ENCODE results near the gene PCDHGB5. TPM values are rescaled to one million over a fixed set of nuclear protein-coding genes. Genes with fewer than 3 reads are reported as not detected.
"Not testable (repeated sequence)": the region's sequence is repeated elsewhere in the genome, so short reads cannot be mapped to it uniquely, and the experiment has no call there.

PCDHGB5 gene
- total and polyA plus RNA-seq, 4 donors = 17.5 to 33.5 (median 22.1) TPM

GRCh38 chr5:141411575-141411974 is 13.8 kb downstream of the PCDHGB5 start:
- no peak for DNase-seq (ENCODE audit: low read depth in 4 of 6, low spot score in 6 of 6)
- no peak overlapping the region for H3K4me3 ChIP-seq (ENCODE audit: low read depth, low read length)
- peaks cover 18% of the 10 kb centered on the region for H3K4me1 ChIP-seq (ENCODE audit: control insufficient read depth, insufficient read depth, low read length)
- H3K9me3 ChIP-seq (ENCODE audit: control insufficient read depth, insufficient read depth, low read length) = peaks cover 60% of the 10 kb centered on the region
- peaks cover 21% of the 10 kb centered on the region for H3K36me3 ChIP-seq (ENCODE audit: control insufficient read depth, insufficient read depth, low read length)
- 54% methylated on average over 2 of the region's 3 CpGs for WGBS (ENCODE audit: insufficient coverage)
- H3K27me3 ChIP-seq (ENCODE audit: control insufficient read depth, insufficient read depth, low read length) = peaks cover 2% of the 10 kb centered on the region
- no peak overlapping the region for H3K27ac ChIP-seq (ENCODE audit: low read depth, low read length)

GRCh38 chr5:141412854-141413539 is 15.2 kb downstream of the PCDHGB5 start, which contains the start of gene PCDHGA10:
Gene PCDHGA10, plus strand, starts transcription at chr5:141412987. Its CDS starts 189 bp downstream, at chr5:141413176.
- H3K4me3 ChIP-seq (ENCODE audit: low read depth, low read length) = peak within 1 kb of the TSS; percentile 11
- DNase-seq (ENCODE audit: low read depth in 4 of 6, low spot score in 6 of 6) = peak in 2 of 6 donors; percentile 57 to 73
- no peak within 1 kb of the TSS for H3K27ac ChIP-seq (ENCODE audit: low read depth, low read length)

DNA sequence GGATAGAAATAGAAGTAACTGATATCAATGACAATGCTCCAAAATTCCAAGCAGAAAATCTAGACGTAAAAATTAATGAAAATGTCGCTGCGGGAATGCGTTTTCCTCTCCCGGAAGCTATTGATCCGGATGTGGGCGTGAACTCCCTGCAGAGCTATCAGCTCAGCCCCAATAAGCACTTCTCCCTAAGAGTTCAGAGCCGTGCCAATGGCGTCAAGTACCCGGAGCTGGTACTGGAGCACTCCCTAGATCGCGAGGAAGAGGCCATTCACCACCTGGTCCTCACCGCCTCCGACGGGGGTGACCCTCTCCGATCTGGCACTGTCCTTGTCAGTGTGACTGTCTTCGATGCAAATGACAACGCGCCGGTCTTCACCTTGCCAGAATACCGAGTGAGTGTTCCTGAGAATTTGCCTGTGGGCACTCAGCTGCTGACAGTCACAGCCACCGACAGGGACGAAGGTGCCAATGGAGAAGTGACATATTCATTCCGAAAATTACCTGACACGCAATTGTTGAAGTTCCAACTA is 15.9 kb downstream of the PCDHGB5 start:
- Histone ChIP-seq H3K4me1 (ENCODE audit: control insufficient read depth, insufficient read depth, low read length) (peaks cover 14% of the 10 kb centered on the region), H3K36me3 (ENCODE audit: control insufficient read depth, insufficient read depth, low read length) (peaks cover 21% of the 10 kb centered on the region), H3K27me3 (ENCODE audit: control insufficient read depth, insufficient read depth, low read length) (peaks cover 2% of the 10 kb centered on the region), H3K27ac (ENCODE audit: low read depth, low read length) (no peak overlapping the region), H3K9me3 (ENCODE audit: control insufficient read depth, insufficient read depth, low read length) (peaks cover 61% of the 10 kb centered on the region), H3K4me3 (ENCODE audit: low read depth, low read length) (no peak overlapping the region)
- DNase-seq (ENCODE audit: low read depth in 4 of 6, low spot score in 6 of 6) = peak in 1 of 6 donors; percentile 4
- 19% methylated on average over 21 of the region's 25 CpGs for WGBS (ENCODE audit: insufficient coverage)

More at GRCh38 chr5:141412854-141413539, 15.2 kb downstream of the PCDHGB5 start, which contains the start of gene PCDHGA10:
- Histone ChIP-seq H3K9me3 (ENCODE audit: control insufficient read depth, insufficient read depth, low read length) (peaks cover 60% of the 10 kb centered on the region), H3K36me3 (ENCODE audit: control insufficient read depth, insufficient read depth, low read length) (peaks cover 23% of the 10 kb centered on the region), H3K27me3 (ENCODE audit: control insufficient read depth, insufficient read depth, low read length) (peaks cover 2% of the 10 kb centered on the region), H3K4me1 (ENCODE audit: control insufficient read depth, insufficient read depth, low read length) (peaks cover 14% of the 10 kb centered on the region)
- WGBS (ENCODE audit: insufficient coverage) = 15% methylated on average over 30 of the region's 31 CpGs

GRCh38 chr5:141414548-141415274 is 17.0 kb downstream of the PCDHGB5 start:
- not testable (repeated sequence) for DNase-seq (ENCODE audit: low read depth in 4 of 6, low spot score in 6 of 6); H3K27ac ChIP-seq (ENCODE audit: low read depth, low read length); H3K4me3 ChIP-seq (ENCODE audit: low read depth, low read length); H3K27me3 ChIP-seq (ENCODE audit: control insufficient read depth, insufficient read depth, low read length)
- H3K36me3 ChIP-seq (ENCODE audit: control insufficient read depth, insufficient read depth, low read length) = peaks cover 28% of the 10 kb centered on the region
- H3K4me1 ChIP-seq (ENCODE audit: control insufficient read depth, insufficient read depth, low read length) = peaks cover 13% of the 10 kb centered on the region
- 22% methylated on average over 38 of the region's 46 CpGs for WGBS (ENCODE audit: insufficient coverage)
- H3K9me3 ChIP-seq (ENCODE audit: control insufficient read depth, insufficient read depth, low read length) = peaks cover 63% of the 10 kb centered on the region

- DNase-seq (ENCODE audit: low read depth in 4 of 6, low spot score in 6 of 6); H3K4me1 ChIP-seq (ENCODE audit: control insufficient read depth, insufficient read depth, low read length); H3K27me3 ChIP-seq (ENCODE audit: control insufficient read depth, insufficient read depth, low read length); H3K27ac ChIP-seq (ENCODE audit: low read depth, low read length); H3K4me3 ChIP-seq (ENCODE audit: low read depth, low read length): not testable (repeated sequence)
- 20% methylated on average over 16 of the region's 24 CpGs for WGBS (ENCODE audit: insufficient coverage)
- Histone ChIP-seq H3K9me3 (ENCODE audit: control insufficient read depth, insufficient read depth, low read length) (peaks cover 63% of the 10 kb centered on the region), H3K36me3 (ENCODE audit: control insufficient read depth, insufficient read depth, low read length) (peaks cover 26% of the 10 kb centered on the region)
Observed at GRCh38 chr5:141415275-141415618, 17.5 kb downstream of the PCDHGB5 start.

DNA sequence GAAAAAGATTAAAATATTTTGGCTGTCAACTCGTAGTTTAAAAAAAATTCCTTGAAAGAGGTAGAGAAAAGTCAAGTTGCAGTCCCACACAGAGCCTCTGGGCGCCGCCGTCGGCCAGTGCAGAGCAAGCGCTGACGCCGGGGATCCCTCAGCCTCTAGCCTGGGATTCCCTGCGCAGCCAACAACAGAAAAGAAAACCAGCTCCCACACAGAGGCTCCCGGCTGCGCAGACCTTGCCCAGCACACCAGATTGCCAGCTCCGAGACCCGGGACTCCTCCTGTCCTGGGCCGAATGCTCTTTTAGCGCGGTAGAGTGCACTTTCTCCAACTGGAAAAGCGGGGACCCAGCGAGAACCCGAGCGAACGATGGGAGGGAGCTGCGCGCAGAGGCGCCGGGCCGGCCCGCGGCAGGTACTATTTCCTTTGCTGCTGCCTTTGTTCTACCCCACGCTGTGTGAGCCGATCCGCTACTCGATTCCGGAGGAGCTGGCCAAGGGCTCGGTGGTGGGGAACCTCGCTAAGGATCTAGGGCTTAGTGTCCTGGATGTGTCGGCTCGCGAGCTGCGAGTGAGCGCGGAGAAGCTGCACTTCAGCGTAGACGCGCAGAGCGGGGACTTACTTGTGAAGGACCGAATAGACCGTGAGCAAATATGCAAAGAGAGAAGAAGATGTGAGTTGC is 19.9 kb downstream of the PCDHGB5 start, which contains the start of gene PCDHGB7:
Gene PCDHGB7, plus strand, starts transcription at position 184 of the 679 bp plus-strand sequence. Its CDS starts 183 bp downstream, at position 367.
- Histone ChIP-seq H3K27ac (ENCODE audit: low read depth, low read length) (peak within 1 kb of the TSS; percentile 57), H3K4me1 (ENCODE audit: control insufficient read depth, insufficient read depth, low read length) (peaks cover 19% of the 10 kb centered on the region), H3K9me3 (ENCODE audit: control insufficient read depth, insufficient read depth, low read length) (peaks cover 73% of the 10 kb centered on the region), H3K36me3 (ENCODE audit: control insufficient read depth, insufficient read depth, low read length) (peaks cover 29% of the 10 kb centered on the region), H3K4me3 (ENCODE audit: low read depth, low read length) (peak within 1 kb of the TSS; percentile 32)
- 9% methylated on average over 36 of the region's 47 CpGs for WGBS (ENCODE audit: insufficient coverage)
- DNase-seq (ENCODE audit: low read depth in 4 of 6, low spot score in 6 of 6) = peak in 2 of 6 donors; percentile 73 to 78
- not testable (repeated sequence) for H3K27me3 ChIP-seq (ENCODE audit: control insufficient read depth, insufficient read depth, low read length)

- WGBS (ENCODE audit: insufficient coverage) = 22% methylated on average over 74 of the region's 74 CpGs
Observed at GRCh38 chr5:141419074-141419880, 21.5 kb downstream of the PCDHGB5 start.

GRCh38 chr5:141420855-141421488 is 23.2 kb downstream of the PCDHGB5 start, which contains the start of gene PCDHGA11:
Gene PCDHGA11, plus strand, starts transcription at chr5:141421051. Its CDS starts 177 bp downstream, at chr5:141421228.
- Histone ChIP-seq H3K27me3 (ENCODE audit: control insufficient read depth, insufficient read depth, low read length) (no peaks in the 10 kb centered on the region), H3K4me3 (ENCODE audit: low read depth, low read length) (peak within 1 kb of the TSS; percentile 26), H3K4me1 (ENCODE audit: control insufficient read depth, insufficient read depth, low read length) (peaks cover 22% of the 10 kb centered on the region), H3K9me3 (ENCODE audit: control insufficient read depth, insufficient read depth, low read length) (peaks cover 75% of the 10 kb centered on the region), H3K27ac (ENCODE audit: low read depth, low read length) (no peak within 1 kb of the TSS), H3K36me3 (ENCODE audit: control insufficient read depth, insufficient read depth, low read length) (peaks cover 26% of the 10 kb centered on the region)
- DNase-seq (ENCODE audit: low read depth in 4 of 6, low spot score in 6 of 6) = peak in 2 of 6 donors; percentile 55 to 73
- WGBS (ENCODE audit: insufficient coverage) = 11% methylated on average over 34 of the region's 42 CpGs

More at GRCh38 chr5:141419074-141419880, 21.5 kb downstream of the PCDHGB5 start:
- Histone ChIP-seq H3K4me1 (ENCODE audit: control insufficient read depth, insufficient read depth, low read length) (peaks cover 22% of the 10 kb centered on the region), H3K4me3 (ENCODE audit: low read depth, low read length) (no peak overlapping the region), H3K27me3 (ENCODE audit: control insufficient read depth, insufficient read depth, low read length) (no peaks in the 10 kb centered on the region), H3K27ac (ENCODE audit: low read depth, low read length) (no peak overlapping the region), H3K36me3 (ENCODE audit: control insufficient read depth, insufficient read depth, low read length) (peaks cover 26% of the 10 kb centered on the region), H3K9me3 (ENCODE audit: control insufficient read depth, insufficient read depth, low read length) (peaks cover 76% of the 10 kb centered on the region)
- no peak for DNase-seq (ENCODE audit: low read depth in 4 of 6, low spot score in 6 of 6)
